Adrenal gland (tissue), 12 donors: Measurements from ENCODE around the gene RNF146. TPM values are rescaled to one million over a fixed set of nuclear protein-coding genes. Genes with fewer than 3 reads are reported as not detected.
A peak's percentile ranks its signal among the peaks of the same experiment; 100 is the strongest.

Source experiments
- DNase-seq, 7 donors: peaks; one replicate each; pipeline ENCODE4 v3.0.0-alpha.2; 2019 to 2020
- H3K27ac ChIP-seq, 5 donors: fragments of 200-600 bp; sonication (generic) in 4 of 5; 1 replicate in 3 of 5; 2 replicates in 2 of 5; pipeline versions ENCODE4 v1.5.1 to v1.8.0; 2016 to 2020; ENCODE audit warnings: mild to moderate bottlenecking in 1 of 5
- H3K27me3 ChIP-seq: fragments of 200-600 bp; 2 replicates; pipeline ENCODE4 v1.8.0; 2021
- H3K36me3 ChIP-seq, 2 donors: fragments of 200-600 bp; replicated peaks in 1 of 2; 1 replicate in 1 of 2; 2 replicates in 1 of 2; pipeline versions ENCODE4 v1.5.1 to v1.8.0; 2018 to 2022
- H3K4me1 ChIP-seq, 2 donors: fragments of 200-600 bp; replicated peaks in 1 of 2; 1 replicate in 1 of 2; 2 replicates in 1 of 2; pipeline versions ENCODE4 v1.5.1 to v1.8.0; 2018 to 2021
- H3K4me3 ChIP-seq, 4 donors: fragments of 200-600 bp; sonication (generic) in 3 of 4; one replicate each; pipeline ENCODE4 v1.5.1; 2016 to 2018
- H3K9me3 ChIP-seq, 3 donors: fragments of 200-600 bp; sonication (generic) in 1 of 3; replicated peaks in 1 of 3; 1 replicate in 2 of 3; 2 replicates in 1 of 3; pipeline versions ENCODE4 v1.5.1 to v1.8.0; 2016 to 2021
- CTCF ChIP-seq, 6 experiments: fragments of 450-650 bp in 4 of 6; fragments of 200-600 bp in 2 of 6; sonication (generic) in 1 of 6; IDR thresholded peaks; 1 replicate in 5 of 6; 2 replicates in 1 of 6; pipeline versions ENCODE4 v1.5.1 to v1.8.0; 2016 to 2021; ENCODE audit warnings: antibody characterized with exemption in 6 of 6, mild to moderate bottlenecking in 2 of 6, moderate library complexity in 1 of 6
- POLR2A ChIP-seq, 2 donors: fragments of 450-650 bp; IDR thresholded peaks; one replicate each; pipeline ENCODE4 v1.6.1; 2017; ENCODE audit warnings: antibody characterized with exemption in 2 of 2, mild to moderate bottlenecking in 2 of 2, moderate library complexity in 1 of 2
- WGBS, 4 donors: extraction: QIAGEN DNeasy Blood & Tissue Kit in 2 of 4; methylation state at CpG; one replicate each; pipeline versions ENCODE4 v1.1.5 to v1.1.7; 2013 to 2017; 5-methylcytosine and 5-hydroxymethylcytosine counted together
- intact Hi-C, 2 donors: fragments of 100-400 bp; cut with DNase I; formaldehyde crosslinking; loops; one replicate each; pipeline versions ENCODE4 v1.14.1 to v1.15.0; 2022 to 2023
- polyA plus RNA-seq, 3 donors: library from polyadenylated mRNA; stranded (reverse); fragments of 200-250 nt in 2 of 3; fragments of 350-450 nt in 1 of 3; fragmentation: Illumina TruSeq in 1 of 3; extraction: RNeasy Lipid Tissue Mini Kit (QIAGEN cat#74804) in 1 of 3; gene quantifications; one replicate each; pipeline ENCODE4 v1.2.3, GENCODE V29; 2013 to 2014
- total RNA-seq, 9 donors: library from RNA; depleted of rRNA in 4 of 9; stranded (reverse); fragments of >200 nt in 4 of 9; fragments of 120-200 nt in 1 of 9; fragmentation: NEBNext Ultra II Directional in 1 of 9; extraction: Animal tissue kit (Norgen Biotek cat#: 25700) in 1 of 9; gene quantifications; one replicate each; pipeline versions ENCODE4 v1.1.0 to v1.2.4, GENCODE V29; 2013 to 2023
- donor health status: healthy with polysubstance abuse.
- donor health status: Bipolar disorder and iron deficiency.
- donor health status: DM: yes; HTN: yes; CAD: no.
- donor health status: DM: no; HTN: no; CAD: no.
- donor health status: DM: no; HTN: no; CAD: no.
- donor health status: DM: yes; HTN: yes; CAD: no.

RNF146 gene
- total and polyA plus RNA-seq, 12 donors, result 25.6 to 59.3 (median 43.9) TPM

GRCh38 chr6:127263481-127263880, 3.2 kb upstream of the RNF146 start:
- no peaks in the 10 kb centered on the region for H3K27me3 ChIP-seq
- WGBS, 4 donors, result 65 to 69% (median 66%) methylated on average over 4 of the region's 4 CpGs
- no peak for DNase-seq
- TF ChIP-seq POLR2A (IDR thresholded peaks at IDR 0.05), result no peak
- H3K4me3 ChIP-seq, result no peak overlapping the region
- intact Hi-C loops, result no loop called here
- H3K36me3 ChIP-seq, result no peaks in the 10 kb centered on the region
- H3K9me3 ChIP-seq, result no peaks in the 10 kb centered on the region
- H3K27ac ChIP-seq, result no peak overlapping the region
- H3K4me1 ChIP-seq, result peaks cover 8 to 12% of the 10 kb centered on the region in 2 donors

- peak; percentile 93 to 97 for TF ChIP-seq POLR2A (IDR thresholded peaks at IDR 0.05)
- no peak for TF ChIP-seq CTCF (IDR thresholded peaks at IDR 0.05)
- Histone ChIP-seq H3K9me3 (no peaks in the 10 kb centered on the region), H3K36me3 (no peaks in the 10 kb centered on the region), H3K27me3 (no peaks in the 10 kb centered on the region), H3K4me3 (peak overlapping the region; percentile 75 to 93 (median 86)), H3K27ac (peak overlapping the region; percentile 95 to 100 (median 99)), H3K4me1 (peaks cover 21 to 45% of the 10 kb centered on the region in 2 donors)
- whole genome bisulfite sequencing, 4 donors, result 0 to 2% (median 1%) methylated on average over 16 to 64 of the region's 64 CpGs
- intact Hi-C loops, result no loop called here
- DNase-seq, result peak; percentile 54 to 64 (median 60)
Observed at GRCh38 chr6:127266892-127267645, 405 bp downstream of the RNF146 start.

- no peaks in the 10 kb centered on the region for H3K9me3 ChIP-seq
- H3K36me3 ChIP-seq, result no peaks in the 10 kb centered on the region
- H3K4me3 ChIP-seq, result peak overlapping the region; percentile 75 to 93 (median 86)
- peak overlapping the region; percentile 95 to 100 (median 99) for H3K27ac ChIP-seq
- no peak for DNase-seq
- intact Hi-C loops, result no loop called here
- TF ChIP-seq CTCF (IDR thresholded peaks at IDR 0.05), result no peak
- no peak for TF ChIP-seq POLR2A (IDR thresholded peaks at IDR 0.05)
- peaks cover 21 to 46% of the 10 kb centered on the region in 2 donors for H3K4me1 ChIP-seq
- no peaks in the 10 kb centered on the region for H3K27me3 ChIP-seq
- 1 to 3% (median 1%) methylated on average over 16 of the region's 16 CpGs for WGBS, 4 donors
Observed at GRCh38 chr6:127267646-127268625, 1.3 kb downstream of the RNF146 start.

GRCh38 chr6:127272576-127272975, 5.9 kb downstream of the RNF146 start:
- WGBS, 4 donors, result 85 to 95% (median 88%) methylated on average over 3 of the region's 3 CpGs
- TF ChIP-seq CTCF (IDR thresholded peaks at IDR 0.05) (no peak), POLR2A (IDR thresholded peaks at IDR 0.05) (no peak)
- no peak overlapping the region for H3K4me3 ChIP-seq
- H3K9me3 ChIP-seq, result no peaks in the 10 kb centered on the region
- no peaks in the 10 kb centered on the region for H3K27me3 ChIP-seq
- H3K27ac ChIP-seq, result no peak overlapping the region
- peaks cover 21 to 55% of the 10 kb centered on the region in 2 donors for H3K4me1 ChIP-seq
- no peak for DNase-seq
- intact Hi-C loops, result no loop called here
- H3K36me3 ChIP-seq, result no peaks in the 10 kb centered on the region
